OCI-LY3 (cell line): ENCODE results near the gene OSBPL9.

ENCODE experiments used
- H2AFZ ChIP-seq: fragments of 200-600, 300-600 bp; shearing (Covaris generic); 2 replicates; pipeline ENCODE4 v1.6.0; 2014; ENCODE audit warnings: antibody characterized with exemption, low read depth, low read length
- H3K27ac ChIP-seq: fragments of 200-600, 300-600 bp; sonication (generic); 2 replicates; pipeline ENCODE4 v1.5.1; 2014; ENCODE audit warnings: mild to moderate bottlenecking, low read length, moderate library complexity, mixed read lengths
- H3K27me3 ChIP-seq: fragments of 200-600, 300-600 bp; sonication (generic); 2 replicates; pipeline ENCODE4 v1.6.1; 2014; ENCODE audit warnings: low read depth, low read length, mixed read lengths
- H3K36me3 ChIP-seq: fragments of 200-600, 300-600 bp; sonication (generic); replicated peaks from 2 replicates; pipeline ENCODE3; 2014; ENCODE audit warnings: low read depth, low read length, mixed read lengths
- H3K4me1 ChIP-seq: fragments of 300-600, 200-600 bp; sonication (generic); 2 replicates; pipeline ENCODE4 v1.6.1; 2014; ENCODE audit warnings: low read length, mixed read lengths
- H3K4me2 ChIP-seq: fragments of 200-600, 300-600 bp; sonication (generic); 2 replicates; pipeline ENCODE4 v1.6.1; 2014; ENCODE audit warnings: low read length, mixed read lengths
- H3K4me3 ChIP-seq: fragments of 300-600, 200-600 bp; sonication (generic); 2 replicates; pipeline ENCODE4 v1.5.1; 2014; ENCODE audit warnings: antibody characterized with exemption, mild to moderate bottlenecking, low read length, moderate library complexity
- H3K79me2 ChIP-seq: fragments of 300-600, 200-600 bp; shearing (Covaris generic); 2 replicates; pipeline ENCODE4 v1.6.1; 2014; ENCODE audit warnings: mild to moderate bottlenecking, low read length, mixed read lengths
- H3K9ac ChIP-seq: fragments of 300-600, 200-600 bp; shearing (Covaris generic); 2 replicates; pipeline ENCODE4 v1.6.0; 2014; ENCODE audit warnings: mild to moderate bottlenecking, low read length, moderate library complexity
- H3K9me3 ChIP-seq: fragments of 200-600, 300-600 bp; shearing (Covaris generic); 2 replicates; pipeline ENCODE4 v1.6.1; 2014; ENCODE audit warnings: low read length, mixed read lengths; ENCODE audit not compliant: insufficient read depth
- H4K20me1 ChIP-seq: fragments of 200-600, 300-600 bp; sonication (generic); 2 replicates; pipeline ENCODE4 v1.6.1; 2016; ENCODE audit warnings: low read length, mixed read lengths; ENCODE audit not compliant: insufficient read depth
- CTCF ChIP-seq: fragments of 200-600, 300-600 bp; sonication (generic); IDR thresholded peaks from 2 replicates; pipeline ENCODE4 v1.5.1; 2014; ENCODE audit warnings: antibody characterized with exemption, low read length, low read depth
- EZH2phosphoT487 ChIP-seq: fragments of 200-600 bp; shearing (Covaris generic); IDR thresholded peaks from 2 replicates; pipeline ENCODE4 v1.6.1; 2018; ENCODE audit warnings: antibody characterized with exemption, mixed run types, low read depth

Gene OSBPL9

GRCh38 chr1:51664421-51665240 lies 47.7 kb downstream of the OSBPL9 start:
- Histone ChIP-seq H3K27ac (no peak overlapping the region), H3K36me3 (no peaks in the 10 kb centered on the region), H2AFZ (no peak overlapping the region), H3K4me1 (peaks cover 5% of the 10 kb centered on the region; the same call in 1 of the 2 replicates), H4K20me1 (no peaks in the 10 kb centered on the region), H3K9me3 (no peaks in the 10 kb centered on the region), H3K27me3 (no peaks in the 10 kb centered on the region), H3K4me2 (no peak overlapping the region), H3K79me2 (no peaks in the 10 kb centered on the region), H3K4me3 (no peak overlapping the region), H3K9ac (no peak overlapping the region)
- no peak for TF ChIP-seq CTCF
- no peak for TF ChIP-seq EZH2phosphoT487

- Histone ChIP-seq H3K36me3 (no peaks in the 10 kb centered on the region), H3K9ac (no peak overlapping the region), H3K27ac (no peak overlapping the region), H3K4me1 (peaks cover 5% of the 10 kb centered on the region; the same call in 1 of the 2 replicates), H3K4me2 (no peak overlapping the region), H3K27me3 (no peaks in the 10 kb centered on the region), H2AFZ (no peak overlapping the region), H3K79me2 (no peaks in the 10 kb centered on the region), H4K20me1 (no peaks in the 10 kb centered on the region), H3K4me3 (no peak overlapping the region), H3K9me3 (no peaks in the 10 kb centered on the region)
- no peak for TF ChIP-seq EZH2phosphoT487
Measured at GRCh38 chr1:51666478-51666877, 49.6 kb downstream of the OSBPL9 start.

- Histone ChIP-seq H3K9me3 (no peaks in the 10 kb centered on the region), H2AFZ (no peak overlapping the region), H3K27me3 (no peaks in the 10 kb centered on the region), H4K20me1 (no peaks in the 10 kb centered on the region), H3K4me1 (peaks cover 5% of the 10 kb centered on the region; the same call in 1 of the 2 replicates), H3K4me2 (no peak overlapping the region), H3K27ac (no peak overlapping the region), H3K9ac (no peak overlapping the region), H3K79me2 (no peaks in the 10 kb centered on the region), H3K36me3 (no peaks in the 10 kb centered on the region), H3K4me3 (no peak overlapping the region)
- no peak for TF ChIP-seq EZH2phosphoT487
- no peak for TF ChIP-seq CTCF
Measured at GRCh38 chr1:51667561-51667960, 50.7 kb downstream of the OSBPL9 start.

GRCh38 chr1:51669272-51669671 lies 52.4 kb downstream of the OSBPL9 start:
- Histone ChIP-seq H3K4me3 (no peak overlapping the region), H3K36me3 (no peaks in the 10 kb centered on the region), H3K27me3 (no peaks in the 10 kb centered on the region), H4K20me1 (no peaks in the 10 kb centered on the region), H3K9ac (no peak overlapping the region), H3K4me1 (no peaks in the 10 kb centered on the region), H2AFZ (no peak overlapping the region), H3K79me2 (no peaks in the 10 kb centered on the region), H3K4me2 (no peak overlapping the region), H3K9me3 (no peaks in the 10 kb centered on the region), H3K27ac (no peak overlapping the region)
- TF ChIP-seq CTCF = no peak
